Activated CD8-positive, alpha-beta memory T cell treated with anti-CD3 and anti-CD28 coated beads, Interleukin-2, amount 50 U/mL, for 1 hour (primary cell): Measurements from ENCODE around the gene SLC38A1.
"Not testable (repeated sequence)": the region's sequence is repeated elsewhere in the genome, so short reads cannot be mapped to it uniquely, and the experiment has no call there.

Experiments used
- DNase-seq: peaks from one replicate; pipeline ENCODE4 v3.0.0-alpha.2; 2020; ENCODE audit errors: extremely low read depth

SLC38A1 gene

GRCh38 chr12:46268583-46269428, at the start of gene SLC38A1:
TSS of gene SLC38A1 (minus strand) at chr12:46269043. CDS start at chr12:46239800, 29,243 bp downstream.
- DNase-seq, result peak; percentile 86

GRCh38 chr12:46318037-46318436, 49.2 kb upstream of the SLC38A1 start:
- no peak for DNase-seq

GRCh38 chr12:46304070-46304469, 35.2 kb upstream of the SLC38A1 start:
- DNase-seq, result no peak

DNA sequence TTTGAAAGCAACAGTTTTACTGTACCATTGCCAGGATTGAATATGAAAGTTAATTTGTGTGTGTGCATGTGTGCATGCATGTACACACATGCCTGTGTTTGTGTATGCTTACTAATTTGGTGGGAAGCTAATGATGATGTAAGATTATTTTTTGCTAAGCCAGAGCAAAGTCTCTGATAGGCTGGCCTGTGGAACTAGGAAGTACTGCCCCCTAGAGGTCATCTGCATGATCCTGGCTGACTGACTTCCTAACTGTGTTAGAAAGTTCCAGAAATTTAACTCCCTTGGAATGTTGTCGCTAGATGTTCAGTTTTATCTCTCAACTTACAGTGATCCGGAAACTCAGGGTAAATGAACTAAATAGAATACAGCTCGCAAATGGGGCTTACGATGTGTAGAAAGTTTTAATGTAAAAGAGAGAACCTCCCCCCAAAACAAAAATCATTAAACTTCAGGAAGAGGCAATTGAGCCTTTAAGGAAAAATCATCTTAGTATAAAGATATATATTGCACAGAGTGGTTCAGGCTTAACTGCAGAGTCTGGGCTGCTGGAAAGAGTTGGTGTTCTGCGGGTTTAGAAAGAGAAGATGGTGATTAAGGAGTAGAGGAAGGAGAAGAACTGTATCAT, 34.3 kb upstream of the SLC38A1 start:
- peak; percentile 23 for DNase-seq

GRCh38 chr12:46300910-46301309, 32.1 kb upstream of the SLC38A1 start:
- DNase-seq, result no peak

GRCh38 chr12:46299851-46300250, 31.0 kb upstream of the SLC38A1 start:
- no peak for DNase-seq

DNA sequence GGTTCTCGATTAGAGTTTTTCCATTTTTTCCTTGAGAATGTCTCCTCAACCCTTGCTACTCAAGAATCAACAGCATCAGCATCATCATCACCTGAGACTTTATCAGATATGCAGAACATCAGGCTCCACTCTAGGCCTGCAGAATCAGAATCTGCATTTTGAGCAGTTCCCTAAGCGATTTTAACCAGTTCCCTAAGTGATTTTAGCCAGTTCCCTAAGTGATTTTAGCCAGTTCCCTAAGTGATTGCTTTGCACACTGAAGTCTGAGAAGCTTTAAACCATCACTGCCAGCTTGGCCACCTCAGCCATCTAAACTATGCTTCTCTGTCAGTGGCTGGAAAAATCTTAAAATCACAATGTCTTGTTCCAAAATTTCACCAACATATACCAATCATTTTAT, 29.4 kb upstream of the SLC38A1 start:
- DNase-seq, result no peak

DNA sequence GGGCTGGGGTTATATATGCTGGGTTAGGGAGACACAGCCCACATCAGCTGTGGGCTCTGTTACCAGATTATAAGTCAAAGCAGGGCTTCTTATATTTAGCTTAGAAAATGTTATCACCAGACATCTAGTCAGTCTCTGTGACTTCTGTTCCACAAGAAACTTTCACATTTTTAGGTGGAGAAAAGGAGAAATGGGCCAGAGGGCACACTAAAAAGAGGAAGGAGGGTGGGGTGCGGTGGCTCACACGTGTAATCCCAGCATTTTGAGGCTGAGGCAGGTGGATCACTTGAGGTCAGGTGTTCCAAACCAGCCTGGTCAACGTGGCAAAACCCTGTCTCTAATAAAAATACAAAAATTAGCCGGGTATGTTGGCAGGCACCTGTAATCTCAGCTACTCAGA, 28.0 kb upstream of the SLC38A1 start:
- no peak for DNase-seq

DNA sequence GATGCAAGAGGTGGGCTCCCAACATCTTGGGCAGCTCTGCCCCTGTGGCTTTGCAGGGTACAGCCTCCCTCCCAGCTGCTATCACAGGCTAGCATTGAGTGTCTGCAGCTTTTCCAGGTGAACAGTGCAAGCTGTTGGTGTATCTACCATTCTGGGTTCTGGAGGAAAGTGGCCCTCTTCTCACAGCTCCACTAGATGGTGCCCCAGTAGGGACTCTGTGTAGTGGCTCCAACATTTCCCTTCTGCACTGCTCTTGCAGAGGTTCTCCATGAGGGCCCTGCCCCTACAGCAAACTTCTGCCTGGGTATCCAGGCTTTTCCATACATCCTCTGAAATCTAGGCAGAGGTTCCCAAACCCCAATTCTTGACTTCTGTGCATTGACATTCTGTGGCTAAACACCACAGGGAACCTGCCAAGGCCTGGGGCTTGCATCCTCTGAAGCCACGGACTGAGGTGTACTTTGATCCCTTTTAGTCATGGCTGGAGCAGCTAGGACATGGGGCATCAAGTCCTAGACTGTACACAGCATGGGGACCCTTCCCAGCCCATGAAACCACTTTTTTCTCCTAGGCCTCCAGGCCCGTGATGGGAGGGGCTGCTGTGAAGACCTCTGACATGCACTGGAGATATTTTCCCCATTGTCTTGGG, 24.0 kb upstream of the SLC38A1 start:
- DNase-seq, result no peak

DNA sequence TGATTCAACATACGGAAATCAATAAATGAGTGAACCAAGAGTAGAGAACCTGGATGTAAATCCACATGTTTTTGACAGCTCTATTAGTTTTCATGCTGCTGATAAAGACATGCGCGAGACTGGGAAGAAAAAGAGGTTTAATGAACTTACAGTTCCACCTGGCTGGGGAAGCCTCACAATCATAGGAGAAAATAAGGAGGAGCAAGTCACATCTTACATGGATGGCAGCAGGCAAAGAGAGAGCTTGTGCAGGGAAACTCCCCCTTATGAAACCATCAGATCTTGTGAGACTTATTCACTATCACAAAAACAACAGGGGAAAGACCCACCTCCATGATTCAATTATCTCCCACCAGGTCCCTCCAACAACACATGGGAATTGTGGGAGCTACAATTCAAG, 23.1 kb upstream of the SLC38A1 start:
- not testable (repeated sequence) for DNase-seq

DNA sequence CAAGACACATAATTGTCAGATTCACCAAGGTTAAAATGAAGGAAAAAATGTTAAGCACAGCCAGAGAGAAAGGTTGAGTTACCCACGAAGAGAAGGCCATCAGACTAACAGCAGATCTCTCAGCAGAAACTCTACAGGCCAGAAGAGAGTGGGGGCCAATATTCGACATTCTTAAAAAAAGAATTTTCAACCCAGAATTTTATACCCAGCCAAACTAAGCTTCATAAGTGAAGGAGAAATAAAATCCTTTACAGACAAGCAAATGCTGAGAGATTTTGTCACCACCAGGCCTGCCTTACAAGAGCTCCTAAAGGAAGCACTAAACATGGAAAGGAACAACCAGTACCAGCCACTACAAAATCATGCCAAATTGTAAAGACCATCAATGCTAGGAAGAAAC, 16.3 kb upstream of the SLC38A1 start:
- DNase-seq, result not testable (repeated sequence)

- no peak for DNase-seq
Observed at GRCh38 chr12:46282829-46283228, 14.0 kb upstream of the SLC38A1 start.

DNA sequence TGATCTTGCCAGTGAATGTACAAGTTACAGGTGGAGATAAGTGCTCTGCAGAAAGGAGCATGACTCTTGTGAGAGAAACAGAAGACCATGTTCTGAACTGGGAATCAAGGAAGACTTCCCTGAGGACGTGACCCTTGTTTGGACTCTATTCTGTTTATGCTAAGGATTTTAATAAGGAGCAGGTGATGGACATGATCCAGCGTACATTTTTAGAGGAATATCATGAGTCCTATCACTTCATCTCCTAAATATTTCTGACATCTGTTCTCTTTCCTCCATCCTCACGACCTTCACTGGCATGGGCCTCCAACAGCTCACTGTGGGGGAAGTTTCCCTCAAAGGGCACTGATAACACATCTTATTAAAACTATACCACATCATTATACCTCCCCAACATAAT, 7.9 kb upstream of the SLC38A1 start:
- no peak for DNase-seq

DNA sequence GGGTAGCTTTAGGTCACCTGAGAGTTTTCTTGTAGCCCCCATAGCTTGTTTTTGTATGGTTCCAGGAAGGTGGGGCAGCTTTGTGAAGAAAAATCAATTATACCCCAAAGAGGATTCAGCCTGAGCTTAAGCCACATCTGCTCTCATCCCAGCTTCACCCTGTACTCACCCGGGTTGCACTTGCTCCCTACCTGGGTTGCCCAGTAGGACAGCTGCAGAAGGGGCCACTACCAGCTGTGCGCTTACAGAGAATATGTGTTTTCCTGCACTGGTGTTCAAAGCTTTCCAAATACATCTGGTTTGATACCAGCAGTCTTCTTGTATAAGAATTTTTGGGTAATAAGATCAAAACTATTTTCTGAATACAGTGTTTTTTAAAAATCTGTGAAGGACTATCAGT, 3.0 kb upstream of the SLC38A1 start:
- no peak for DNase-seq

- peak; percentile 80 for DNase-seq
Observed at GRCh38 chr12:46269429-46270241, 792 bp upstream of the SLC38A1 start.

GRCh38 chr12:46267825-46268582, 839 bp downstream of the SLC38A1 start:
- peak; percentile 21 for DNase-seq

- DNase-seq, result no peak
Observed at GRCh38 chr12:46267575-46267824, 1.3 kb downstream of the SLC38A1 start.

DNA sequence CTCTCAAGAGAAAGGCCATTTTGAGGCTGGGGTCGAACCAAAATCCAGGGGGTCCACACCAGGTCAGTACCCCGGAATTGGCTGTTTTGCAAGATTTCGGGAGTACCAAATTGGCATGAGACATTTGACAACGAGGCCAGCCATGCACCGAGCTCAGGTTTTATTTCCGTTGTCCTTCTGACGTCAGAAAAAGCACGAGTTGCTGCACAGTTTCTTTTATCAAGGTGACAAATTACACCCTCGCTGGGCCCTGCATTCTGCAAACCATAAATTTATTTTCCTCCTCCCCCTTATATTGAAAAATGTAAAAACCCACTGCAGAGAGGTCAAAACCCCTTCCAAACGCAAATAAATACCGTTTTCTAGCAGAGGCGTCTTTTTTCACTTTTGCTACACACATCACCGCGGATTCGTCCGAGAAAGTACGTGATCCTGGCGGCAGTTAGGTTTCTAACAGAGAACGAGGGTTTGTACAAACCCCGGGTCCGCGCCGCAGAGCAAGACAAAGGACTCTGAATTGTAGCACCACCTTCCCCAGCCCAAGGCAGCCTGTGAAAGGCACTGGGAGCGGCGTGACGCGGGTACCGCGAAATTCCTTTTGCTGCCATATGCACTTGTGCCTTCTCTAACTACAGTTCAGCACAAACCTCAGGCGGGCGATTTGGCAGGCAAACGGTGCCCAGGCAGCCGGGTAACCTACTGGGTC, 1.8 kb downstream of the SLC38A1 start:
- DNase-seq, result peak; percentile 60

GRCh38 chr12:46266382-46266791, 2.5 kb downstream of the SLC38A1 start:
- peak; percentile 18 for DNase-seq

DNA sequence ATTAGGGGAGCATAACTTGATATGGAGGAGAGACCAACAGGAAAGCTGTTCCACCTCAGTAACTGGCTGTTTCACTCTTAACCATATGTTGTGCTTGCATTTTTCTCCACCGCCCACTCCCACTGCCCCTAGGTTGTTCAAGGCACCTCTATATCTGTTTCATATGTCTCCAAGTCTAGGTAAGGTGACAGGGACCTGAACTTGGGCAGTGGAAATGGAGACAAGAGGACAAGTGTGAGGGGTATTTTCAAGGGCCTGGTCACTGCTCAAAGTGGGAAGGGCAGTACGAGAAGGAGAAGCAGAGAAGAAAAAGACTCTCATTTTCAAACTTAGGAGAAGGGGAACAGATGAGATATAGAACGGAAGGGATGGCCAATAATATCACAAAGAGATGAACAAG, 3.1 kb downstream of the SLC38A1 start:
- no peak for DNase-seq

GRCh38 chr12:46265102-46265501, 3.7 kb downstream of the SLC38A1 start:
- no peak for DNase-seq
